LNCAP (cell line): ENCODE data around the gene UQCRFS1.

Experiments used
- TF ChIP-seq, protein P1 (sequence below): fragments of 450-650 bp; IDR thresholded peaks from 2 replicates; pipeline ENCODE4 v1.5.1; 2017; ENCODE audit warnings: mild to moderate bottlenecking

Gene UQCRFS1

DNA sequence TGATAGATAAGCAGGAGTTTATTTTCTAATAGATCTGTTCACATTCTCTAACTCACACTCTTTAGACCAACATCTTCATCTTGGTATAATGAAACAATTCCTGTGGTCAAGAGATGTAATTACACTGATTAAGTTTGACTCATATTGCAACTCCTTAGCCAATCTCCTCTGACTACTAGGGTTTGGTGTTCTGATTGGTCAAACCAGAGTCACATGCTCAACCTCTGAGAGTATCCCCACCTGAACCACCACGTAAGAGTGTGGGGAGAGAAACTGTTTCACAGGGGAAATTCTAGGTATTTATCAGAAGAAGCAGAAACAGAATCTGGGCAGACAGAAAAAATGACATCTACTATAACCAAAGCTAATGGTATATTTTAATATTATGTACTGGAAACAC, 42.4 kb downstream of the UQCRFS1 start:
- TF ChIP-seq, protein P1, sequence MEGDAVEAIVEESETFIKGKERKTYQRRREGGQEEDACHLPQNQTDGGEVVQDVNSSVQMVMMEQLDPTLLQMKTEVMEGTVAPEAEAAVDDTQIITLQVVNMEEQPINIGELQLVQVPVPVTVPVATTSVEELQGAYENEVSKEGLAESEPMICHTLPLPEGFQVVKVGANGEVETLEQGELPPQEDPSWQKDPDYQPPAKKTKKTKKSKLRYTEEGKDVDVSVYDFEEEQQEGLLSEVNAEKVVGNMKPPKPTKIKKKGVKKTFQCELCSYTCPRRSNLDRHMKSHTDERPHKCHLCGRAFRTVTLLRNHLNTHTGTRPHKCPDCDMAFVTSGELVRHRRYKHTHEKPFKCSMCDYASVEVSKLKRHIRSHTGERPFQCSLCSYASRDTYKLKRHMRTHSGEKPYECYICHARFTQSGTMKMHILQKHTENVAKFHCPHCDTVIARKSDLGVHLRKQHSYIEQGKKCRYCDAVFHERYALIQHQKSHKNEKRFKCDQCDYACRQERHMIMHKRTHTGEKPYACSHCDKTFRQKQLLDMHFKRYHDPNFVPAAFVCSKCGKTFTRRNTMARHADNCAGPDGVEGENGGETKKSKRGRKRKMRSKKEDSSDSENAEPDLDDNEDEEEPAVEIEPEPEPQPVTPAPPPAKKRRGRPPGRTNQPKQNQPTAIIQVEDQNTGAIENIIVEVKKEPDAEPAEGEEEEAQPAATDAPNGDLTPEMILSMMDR = no peak

DNA sequence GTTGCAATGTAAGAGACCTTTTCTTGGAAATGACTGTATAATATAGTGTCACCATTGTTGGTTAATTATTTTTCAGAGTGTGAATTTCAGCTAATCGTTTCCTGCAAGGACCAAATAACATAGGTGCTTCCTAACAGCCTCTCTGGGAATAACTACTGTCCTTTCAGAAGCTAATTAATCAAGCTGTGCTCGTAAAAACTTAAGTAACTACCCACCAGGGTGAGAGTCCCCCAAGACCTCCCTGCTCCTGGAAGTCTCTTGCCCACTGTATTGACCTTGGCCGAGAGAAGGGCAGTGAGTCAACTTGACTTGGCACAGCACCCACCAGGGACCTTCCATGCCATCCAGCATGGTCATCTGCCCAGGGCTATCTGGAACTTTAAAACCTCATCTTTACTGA, 50.3 kb downstream of the UQCRFS1 start:
- TF ChIP-seq, protein P1 = no peak

DNA sequence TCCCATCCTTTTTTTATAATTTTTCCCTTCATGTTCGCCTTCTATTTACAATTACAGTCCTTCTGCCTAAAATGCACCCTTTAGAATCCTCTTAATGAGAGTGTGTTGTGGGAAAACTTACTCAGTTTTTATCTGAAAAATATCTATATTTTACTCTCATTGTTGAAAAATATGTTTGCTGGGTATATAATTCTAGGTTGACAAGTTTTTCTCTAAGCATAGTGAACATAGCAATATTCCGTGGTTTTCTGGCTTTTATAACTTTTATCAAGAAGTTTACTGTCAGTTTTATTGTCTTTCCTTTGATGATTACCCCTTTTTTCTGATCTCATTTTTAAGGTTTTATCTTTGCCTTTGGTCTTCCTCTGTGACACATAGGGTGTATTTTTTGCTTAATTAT, 57.3 kb downstream of the UQCRFS1 start:
- TF ChIP-seq, protein P1 = no peak
